ENCODE measurements around the gene TMEM144.

TMEM144 gene

GRCh38 chr4:158197194-158197776 lies 13.0 kb upstream of the TMEM144 start:
- Histone ChIP-seq H3K4me2 (ENCODE audit: insufficient read depth, low read length, poor library complexity, severe bottlenecking) (no peak overlapping the region), H3K4ac (ENCODE audit: low read length) (no peak overlapping the region), H4K8ac (ENCODE audit: low read depth, low read length) (no peak overlapping the region), H2BK12ac (ENCODE audit: low read length) (no peak overlapping the region), H2BK120ac (ENCODE audit: low read depth, low read length) (no peak overlapping the region), H3K9me3 (replicated peaks in 1 of 2; ENCODE audit: control insufficient read depth in 2 of 2, insufficient read depth in 1 of 2, low read depth in 1 of 2, low read length in 2 of 2) (no peaks in the 10 kb centered on the region), H3K18ac (ENCODE audit: low read length) (no peak overlapping the region), H3K27me3 (ENCODE audit: control insufficient read depth in 3 of 3, insufficient read depth in 3 of 3, low read depth in 1 of 3, low read length in 3 of 3) (no peaks in the 10 kb centered on the region), H3K4me1 (ENCODE audit: control insufficient read depth in 2 of 2, insufficient read depth in 1 of 2, low read depth in 1 of 2, low read length in 2 of 2) (no peaks in the 10 kb centered on the region), H3K36me3 (replicated peaks in 1 of 2; ENCODE audit: control insufficient read depth in 2 of 2, insufficient read depth in 2 of 2, low read length in 2 of 2) (no peaks in the 10 kb centered on the region), H3K79me1 (ENCODE audit: low read depth, low read length) (no peaks in the 10 kb centered on the region), H3K14ac (ENCODE audit: low read length) (no peak overlapping the region), H2AK5ac (ENCODE audit: low read depth, low read length) (no peak overlapping the region), H3K4me3 (ENCODE audit: low read length in 2 of 2) (no peak overlapping the region), H3K23ac (ENCODE audit: low read depth, low read length, poor library complexity) (no peak overlapping the region), H3K27ac (replicated peaks; ENCODE audit: low read length) (no peak overlapping the region), H2BK15ac (ENCODE audit: low read length) (no peak overlapping the region), H2AFZ (ENCODE audit: low read length) (no peak overlapping the region), H4K91ac (ENCODE audit: low read depth, low read length, poor library complexity) (no peak overlapping the region), H3K9ac (ENCODE audit: low read depth, low read length, poor library complexity) (no peak overlapping the region), H2BK5ac (ENCODE audit: low read length) (no peak overlapping the region)
- no peak for DNase-seq (ENCODE audit: low spot score)
- no CpG with 5 or more reads among the region's 5 CpGs for WGBS, 2 donors (ENCODE audit: extremely low coverage in 2 of 2, insufficient read length in 2 of 2, insufficient replicate concordance in 1 of 2)

- Histone ChIP-seq H3K4me2 (ENCODE audit: insufficient read depth, low read length, poor library complexity, severe bottlenecking) (no peak overlapping the region), H3K14ac (ENCODE audit: low read length) (no peak overlapping the region), H3K4me1 (ENCODE audit: control insufficient read depth in 2 of 2, insufficient read depth in 1 of 2, low read depth in 1 of 2, low read length in 2 of 2) (no peaks in the 10 kb centered on the region), H3K9ac (ENCODE audit: low read depth, low read length, poor library complexity) (no peak overlapping the region), H3K36me3 (replicated peaks in 1 of 2; ENCODE audit: control insufficient read depth in 2 of 2, insufficient read depth in 2 of 2, low read length in 2 of 2) (no peaks in the 10 kb centered on the region), H3K9me3 (replicated peaks in 1 of 2; ENCODE audit: control insufficient read depth in 2 of 2, insufficient read depth in 1 of 2, low read depth in 1 of 2, low read length in 2 of 2) (no peaks in the 10 kb centered on the region), H3K27me3 (ENCODE audit: control insufficient read depth in 3 of 3, insufficient read depth in 3 of 3, low read depth in 1 of 3, low read length in 3 of 3) (no peaks in the 10 kb centered on the region), H3K27ac (replicated peaks; ENCODE audit: low read length) (no peak overlapping the region), H3K23ac (ENCODE audit: low read depth, low read length, poor library complexity) (no peak overlapping the region), H2BK5ac (ENCODE audit: low read length) (no peak overlapping the region), H3K4ac (ENCODE audit: low read length) (no peak overlapping the region), H2BK120ac (ENCODE audit: low read depth, low read length) (no peak overlapping the region), H2AK5ac (ENCODE audit: low read depth, low read length) (no peak overlapping the region), H4K8ac (ENCODE audit: low read depth, low read length) (no peak overlapping the region), H3K18ac (ENCODE audit: low read length) (no peak overlapping the region), H2BK15ac (ENCODE audit: low read length) (no peak overlapping the region), H3K4me3 (ENCODE audit: low read length in 2 of 2) (no peak overlapping the region), H4K91ac (ENCODE audit: low read depth, low read length, poor library complexity) (no peak overlapping the region), H2AFZ (ENCODE audit: low read length) (no peak overlapping the region), H3K79me1 (ENCODE audit: low read depth, low read length) (no peaks in the 10 kb centered on the region), H2BK12ac (ENCODE audit: low read length) (no peak overlapping the region)
- WGBS, 2 donors (ENCODE audit: extremely low coverage in 2 of 2, insufficient read length in 2 of 2, insufficient replicate concordance in 1 of 2): no CpG with 5 or more reads among the region's 3 CpGs
- DNase-seq (ENCODE audit: low spot score): no peak
Observed at GRCh38 chr4:158200214-158200613, 10.1 kb upstream of the TMEM144 start.

- WGBS, 2 donors (ENCODE audit: extremely low coverage in 2 of 2, insufficient read length in 2 of 2, insufficient replicate concordance in 1 of 2): no CpG with 5 or more reads among the region's 4 CpGs
- Histone ChIP-seq H3K4ac (ENCODE audit: low read length) (no peak overlapping the region), H2AFZ (ENCODE audit: low read length) (no peak overlapping the region), H2BK5ac (ENCODE audit: low read length) (no peak overlapping the region), H3K27ac (replicated peaks; ENCODE audit: low read length) (no peak overlapping the region), H3K14ac (ENCODE audit: low read length) (no peak overlapping the region), H2AK5ac (ENCODE audit: low read depth, low read length) (no peak overlapping the region), H4K8ac (ENCODE audit: low read depth, low read length) (no peak overlapping the region), H3K4me3 (ENCODE audit: low read length in 2 of 2) (no peak overlapping the region), H3K18ac (ENCODE audit: low read length) (no peak overlapping the region), H3K27me3 (ENCODE audit: control insufficient read depth in 3 of 3, insufficient read depth in 3 of 3, low read depth in 1 of 3, low read length in 3 of 3) (no peaks in the 10 kb centered on the region), H3K79me1 (ENCODE audit: low read depth, low read length) (no peaks in the 10 kb centered on the region), H3K9me3 (replicated peaks in 1 of 2; ENCODE audit: control insufficient read depth in 2 of 2, insufficient read depth in 1 of 2, low read depth in 1 of 2, low read length in 2 of 2) (no peaks in the 10 kb centered on the region), H3K23ac (ENCODE audit: low read depth, low read length, poor library complexity) (no peak overlapping the region), H4K91ac (ENCODE audit: low read depth, low read length, poor library complexity) (no peak overlapping the region), H3K4me2 (ENCODE audit: insufficient read depth, low read length, poor library complexity, severe bottlenecking) (no peak overlapping the region), H3K36me3 (replicated peaks in 1 of 2; ENCODE audit: control insufficient read depth in 2 of 2, insufficient read depth in 2 of 2, low read length in 2 of 2) (no peaks in the 10 kb centered on the region), H3K4me1 (ENCODE audit: control insufficient read depth in 2 of 2, insufficient read depth in 1 of 2, low read depth in 1 of 2, low read length in 2 of 2) (no peaks in the 10 kb centered on the region), H2BK120ac (ENCODE audit: low read depth, low read length) (no peak overlapping the region), H2BK12ac (ENCODE audit: low read length) (no peak overlapping the region), H3K9ac (ENCODE audit: low read depth, low read length, poor library complexity) (no peak overlapping the region), H2BK15ac (ENCODE audit: low read length) (no peak overlapping the region)
- DNase-seq (ENCODE audit: low spot score): no peak
Observed at GRCh38 chr4:158201322-158201721, 9.0 kb upstream of the TMEM144 start.

GRCh38 chr4:158201876-158202275 lies 8.4 kb upstream of the TMEM144 start:
- DNase-seq (ENCODE audit: low spot score): no peak
- no peak overlapping the region for H3K4me2 ChIP-seq (ENCODE audit: insufficient read depth, low read length, poor library complexity, severe bottlenecking)
- no peak overlapping the region for H4K91ac ChIP-seq (ENCODE audit: low read depth, low read length, poor library complexity)
- H2BK15ac ChIP-seq (ENCODE audit: low read length): no peak overlapping the region
- no peaks in the 10 kb centered on the region for H3K79me1 ChIP-seq (ENCODE audit: low read depth, low read length)
- no peak overlapping the region for H3K18ac ChIP-seq (ENCODE audit: low read length)
- no peaks in the 10 kb centered on the region for H3K27me3 ChIP-seq (ENCODE audit: control insufficient read depth in 3 of 3, insufficient read depth in 3 of 3, low read depth in 1 of 3, low read length in 3 of 3)
- no peak overlapping the region for H2AK5ac ChIP-seq (ENCODE audit: low read depth, low read length)
- H2BK120ac ChIP-seq (ENCODE audit: low read depth, low read length): no peak overlapping the region
- no peak overlapping the region for H2BK12ac ChIP-seq (ENCODE audit: low read length)
- H2BK5ac ChIP-seq (ENCODE audit: low read length): no peak overlapping the region
- peak overlapping the region; percentile 17 for H4K8ac ChIP-seq (ENCODE audit: low read depth, low read length)
- no peak overlapping the region for H3K23ac ChIP-seq (ENCODE audit: low read depth, low read length, poor library complexity)
- no peak overlapping the region for H3K14ac ChIP-seq (ENCODE audit: low read length)
- no peak overlapping the region for H3K4me3 ChIP-seq (ENCODE audit: low read length in 2 of 2)
- no peak overlapping the region for H3K9ac ChIP-seq (ENCODE audit: low read depth, low read length, poor library complexity)
- H3K36me3 ChIP-seq (replicated peaks in 1 of 2; ENCODE audit: control insufficient read depth in 2 of 2, insufficient read depth in 2 of 2, low read length in 2 of 2): no peaks in the 10 kb centered on the region
- H3K27ac ChIP-seq (replicated peaks; ENCODE audit: low read length): no peak overlapping the region
- no peak overlapping the region for H3K4ac ChIP-seq (ENCODE audit: low read length)
- no peaks in the 10 kb centered on the region for H3K4me1 ChIP-seq (ENCODE audit: control insufficient read depth in 2 of 2, insufficient read depth in 1 of 2, low read depth in 1 of 2, low read length in 2 of 2)
- no peak overlapping the region for H2AFZ ChIP-seq (ENCODE audit: low read length)
- H3K9me3 ChIP-seq (replicated peaks in 1 of 2; ENCODE audit: control insufficient read depth in 2 of 2, insufficient read depth in 1 of 2, low read depth in 1 of 2, low read length in 2 of 2): no peaks in the 10 kb centered on the region

Data from neuronal stem cell (in vitro differentiated cells).